ENCODE data around the gene SASH3.

- TF ChIP-seq, protein P1, sequence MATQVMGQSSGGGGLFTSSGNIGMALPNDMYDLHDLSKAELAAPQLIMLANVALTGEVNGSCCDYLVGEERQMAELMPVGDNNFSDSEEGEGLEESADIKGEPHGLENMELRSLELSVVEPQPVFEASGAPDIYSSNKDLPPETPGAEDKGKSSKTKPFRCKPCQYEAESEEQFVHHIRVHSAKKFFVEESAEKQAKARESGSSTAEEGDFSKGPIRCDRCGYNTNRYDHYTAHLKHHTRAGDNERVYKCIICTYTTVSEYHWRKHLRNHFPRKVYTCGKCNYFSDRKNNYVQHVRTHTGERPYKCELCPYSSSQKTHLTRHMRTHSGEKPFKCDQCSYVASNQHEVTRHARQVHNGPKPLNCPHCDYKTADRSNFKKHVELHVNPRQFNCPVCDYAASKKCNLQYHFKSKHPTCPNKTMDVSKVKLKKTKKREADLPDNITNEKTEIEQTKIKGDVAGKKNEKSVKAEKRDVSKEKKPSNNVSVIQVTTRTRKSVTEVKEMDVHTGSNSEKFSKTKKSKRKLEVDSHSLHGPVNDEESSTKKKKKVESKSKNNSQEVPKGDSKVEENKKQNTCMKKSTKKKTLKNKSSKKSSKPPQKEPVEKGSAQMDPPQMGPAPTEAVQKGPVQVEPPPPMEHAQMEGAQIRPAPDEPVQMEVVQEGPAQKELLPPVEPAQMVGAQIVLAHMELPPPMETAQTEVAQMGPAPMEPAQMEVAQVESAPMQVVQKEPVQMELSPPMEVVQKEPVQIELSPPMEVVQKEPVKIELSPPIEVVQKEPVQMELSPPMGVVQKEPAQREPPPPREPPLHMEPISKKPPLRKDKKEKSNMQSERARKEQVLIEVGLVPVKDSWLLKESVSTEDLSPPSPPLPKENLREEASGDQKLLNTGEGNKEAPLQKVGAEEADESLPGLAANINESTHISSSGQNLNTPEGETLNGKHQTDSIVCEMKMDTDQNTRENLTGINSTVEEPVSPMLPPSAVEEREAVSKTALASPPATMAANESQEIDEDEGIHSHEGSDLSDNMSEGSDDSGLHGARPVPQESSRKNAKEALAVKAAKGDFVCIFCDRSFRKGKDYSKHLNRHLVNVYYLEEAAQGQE (IDR thresholded peaks at IDR 0.05; ENCODE audit: low read depth): no peak
- TF ChIP-seq, protein P2, sequence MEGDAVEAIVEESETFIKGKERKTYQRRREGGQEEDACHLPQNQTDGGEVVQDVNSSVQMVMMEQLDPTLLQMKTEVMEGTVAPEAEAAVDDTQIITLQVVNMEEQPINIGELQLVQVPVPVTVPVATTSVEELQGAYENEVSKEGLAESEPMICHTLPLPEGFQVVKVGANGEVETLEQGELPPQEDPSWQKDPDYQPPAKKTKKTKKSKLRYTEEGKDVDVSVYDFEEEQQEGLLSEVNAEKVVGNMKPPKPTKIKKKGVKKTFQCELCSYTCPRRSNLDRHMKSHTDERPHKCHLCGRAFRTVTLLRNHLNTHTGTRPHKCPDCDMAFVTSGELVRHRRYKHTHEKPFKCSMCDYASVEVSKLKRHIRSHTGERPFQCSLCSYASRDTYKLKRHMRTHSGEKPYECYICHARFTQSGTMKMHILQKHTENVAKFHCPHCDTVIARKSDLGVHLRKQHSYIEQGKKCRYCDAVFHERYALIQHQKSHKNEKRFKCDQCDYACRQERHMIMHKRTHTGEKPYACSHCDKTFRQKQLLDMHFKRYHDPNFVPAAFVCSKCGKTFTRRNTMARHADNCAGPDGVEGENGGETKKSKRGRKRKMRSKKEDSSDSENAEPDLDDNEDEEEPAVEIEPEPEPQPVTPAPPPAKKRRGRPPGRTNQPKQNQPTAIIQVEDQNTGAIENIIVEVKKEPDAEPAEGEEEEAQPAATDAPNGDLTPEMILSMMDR (IDR thresholded peaks at IDR 0.05 in 2 of 3, conservative IDR thresholded peaks at IDR 0.05 in 1 of 3; ENCODE audit: borderline replicate concordance in 1 of 3, insufficient read depth in 1 of 3, low read depth in 2 of 3, low read length in 2 of 3): no peak
- no peak for TF ChIP-seq SIN3A (IDR thresholded peaks at IDR 0.05; ENCODE audit: low read depth)
- no peak for TF ChIP-seq JUND (IDR thresholded peaks at IDR 0.05)
- TF ChIP-seq POLR2AphosphoS5 (IDR thresholded peaks at IDR 0.05; ENCODE audit: low read depth, low read length): no peak
- no peak for TF ChIP-seq EGR1 (IDR thresholded peaks at IDR 0.05; ENCODE audit: low read depth)
These were observed 3.0 kb downstream of the SASH3 start for GRCh38 chrX:129782706-129783105.

Measured in HCT116 (cell line).